SK-N-MC (cell line): Measurements from ENCODE around the gene RECQL5.

ENCODE experiments used
- EZH2 ChIP-seq: fragments of 200-600 bp; sonication (generic); IDR thresholded peaks from one replicate; pipeline ENCODE4 v1.6.1; 2017; ENCODE audit warnings: antibody characterized with exemption
- FOXP2 ChIP-seq: optimal IDR thresholded peaks from 2 replicates; pipeline ENCODE3; 2011; ENCODE audit warnings: mild to moderate bottlenecking, moderate library complexity; ENCODE audit not compliant: insufficient read depth; ENCODE audit errors: extremely low read length, control extremely low read depth
- POLR2AphosphoS5 ChIP-seq: IDR thresholded peaks from 2 replicates; pipeline ENCODE4 v1.6.1; 2012; ENCODE audit warnings: mild to moderate bottlenecking, low read depth, low read length, borderline replicate concordance

DNA sequence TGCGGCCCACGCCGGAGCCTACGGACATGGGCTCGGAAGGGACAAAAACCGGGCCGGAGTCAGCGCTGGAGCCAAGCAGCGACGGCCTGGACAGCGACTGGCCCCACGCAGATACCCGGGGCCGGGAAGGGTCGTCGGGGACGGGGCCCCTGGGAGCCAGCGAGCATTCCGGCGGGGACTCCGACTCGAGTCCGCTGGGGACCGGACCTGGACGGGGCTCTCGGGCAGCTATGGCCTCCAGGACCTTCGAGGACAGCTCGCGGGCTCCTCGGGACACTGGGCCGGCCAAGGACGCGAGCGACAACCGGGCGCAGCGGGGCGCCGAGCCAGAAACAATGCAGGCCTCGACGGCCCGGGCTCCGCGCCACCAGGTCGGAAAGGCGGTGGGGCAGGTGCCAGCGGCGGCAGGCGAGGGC is 78.3 kb downstream of the RECQL5 start:
- no peak for TF ChIP-seq EZH2
- no peak for TF ChIP-seq POLR2AphosphoS5
- no peak for TF ChIP-seq FOXP2
